ENCODE results near the gene NRG3.

GRCh38 chr10:82932451-82932850, 1057.5 kb downstream of the NRG3 start:
- TF ChIP-seq EZH2phosphoT487 (IDR thresholded peaks at IDR 0.05; ENCODE audit: borderline replicate concordance, low read depth, low read length) (no peak), CTCF (conservative IDR thresholded peaks at IDR 0.05; ENCODE audit: low read length) (no peak)
